B cell (primary cell): ENCODE measurements around the gene BMPR1A. TPM values are rescaled to one million over a fixed set of nuclear protein-coding genes. Genes with fewer than 3 reads are reported as not detected.
A peak's percentile ranks its signal among the peaks of the same experiment; 100 is the strongest.

ENCODE experiments used
- ATAC-seq: fragments of 200-7000 bp; cut with Tn5 transposase; one replicate; pipeline ENCODE4 v1.10.0; 2021; ENCODE audit warnings: low read depth, mild to moderate bottlenecking, moderate number of reproducible peaks, moderate library complexity
- CTCF ChIA-PET: fragments of 350-600 bp; sonication (Branson Sonifier 250); formaldehyde crosslinking; loops from one replicate; lab custom pipeline; 2021; ENCODE audit warnings: antibody characterized with exemption, inconsistent platforms; lab: Charles Lee
- POLR2A ChIA-PET: fragments of 350-600 bp; sonication (Branson Sonifier 250); formaldehyde crosslinking; loops from one replicate; lab custom pipeline; 2021; ENCODE audit warnings: antibody characterized with exemption; lab: Charles Lee
- DNase-seq: peaks from one replicate; pipeline ENCODE4 v3.0.0; 2013
- H2AFZ ChIP-seq: 2 replicates; pipeline ENCODE4 v1.6.1; 2012; ENCODE audit warnings: mild to moderate bottlenecking, low read depth, low read length; ENCODE audit not compliant: insufficient read depth, poor library complexity, severe bottlenecking
- H3K27ac ChIP-seq, 2 donors: 1 replicate in 1 of 2; 2 replicates in 1 of 2; pipeline ENCODE4 v1.5.1; 2012 to 2013; ENCODE audit warnings: low read length in 2 of 2, mild to moderate bottlenecking in 2 of 2, moderate library complexity in 1 of 2
- H3K27me3 ChIP-seq, 4 experiments: fragments of 200-600 bp in 1 of 4; sonication (generic) in 1 of 4; replicated peaks in 1 of 4; 1 replicate in 2 of 4; 2 replicates in 2 of 4; pipeline versions ENCODE4 v1.6.1 to v1.7.0; 2013 to 2016; ENCODE audit warnings: low read length in 3 of 4, mild to moderate bottlenecking in 2 of 4, mixed read lengths in 1 of 4, moderate library complexity in 1 of 4; ENCODE audit not compliant: insufficient read depth in 4 of 4, control insufficient read depth in 3 of 4; ENCODE audit errors: control extremely low read depth in 1 of 4
- H3K36me3 ChIP-seq, 2 experiments: replicated peaks in 1 of 2; 1 replicate in 1 of 2; 2 replicates in 1 of 2; pipeline versions ENCODE4 v1.6.1 to v1.7.1; 2013; ENCODE audit warnings: low read length in 1 of 2; ENCODE audit not compliant: insufficient read depth in 2 of 2, control insufficient read depth in 1 of 2; ENCODE audit errors: control extremely low read depth in 1 of 2, extremely low read depth in 1 of 2
- H3K4me1 ChIP-seq, 2 donors: fragments of 200-600 bp in 1 of 2; sonication (generic) in 1 of 2; 1 replicate in 1 of 2; 2 replicates in 1 of 2; pipeline versions ENCODE4 v1.5.1 to v1.6.1; 2013 to 2017; ENCODE audit warnings: low read length in 2 of 2; ENCODE audit not compliant: control insufficient read depth in 2 of 2, insufficient read depth in 2 of 2
- H3K4me2 ChIP-seq: replicated peaks from 2 replicates; pipeline ENCODE3; 2012; ENCODE audit warnings: mild to moderate bottlenecking, low read depth, low read length; ENCODE audit not compliant: poor library complexity, severe bottlenecking
- H3K4me3 ChIP-seq, 5 experiments: fragments of 200-600 bp in 1 of 5; sonication (generic) in 1 of 5; 1 replicate in 3 of 5; 2 replicates in 2 of 5; pipeline versions ENCODE4 v1.5.1 to v1.7.0; 2011 to 2016; ENCODE audit warnings: low read length in 4 of 5, mild to moderate bottlenecking in 4 of 5, low read depth in 2 of 5, control low read depth in 1 of 5, moderate library complexity in 1 of 5; ENCODE audit not compliant: insufficient read depth in 1 of 5; ENCODE audit errors: control extremely low read depth in 1 of 5, extremely low read depth in 1 of 5
- H3K79me2 ChIP-seq: fragments of 200-600 bp; sonication (generic); one replicate; pipeline ENCODE4 v1.6.0; 2016; ENCODE audit warnings: low read length; ENCODE audit not compliant: control insufficient read depth, insufficient read depth
- H3K9ac ChIP-seq: fragments of 200-600 bp; sonication (generic); 2 replicates; pipeline ENCODE4 v1.6.1; 2017; ENCODE audit warnings: mild to moderate bottlenecking, low read length, moderate library complexity
- H3K9me3 ChIP-seq, 3 donors: one replicate each; pipeline versions ENCODE4 v1.6.1 to v1.7.1; 2013; ENCODE audit warnings: low read length in 2 of 3; ENCODE audit not compliant: control insufficient read depth in 2 of 3, insufficient read depth in 1 of 3; ENCODE audit errors: control extremely low read depth in 1 of 3
- H4K20me1 ChIP-seq: 2 replicates; pipeline ENCODE4 v1.6.0; 2012; ENCODE audit warnings: mild to moderate bottlenecking, low read length; ENCODE audit not compliant: insufficient read depth, control insufficient read depth, poor library complexity, severe bottlenecking
- H3K27ac Mint-ChIP-seq: one replicate; pipeline ENCODE4 v1.8.0; 2021; ENCODE audit warnings: mixed read lengths
- H3K27me3 Mint-ChIP-seq: one replicate; pipeline ENCODE4 v1.8.0; 2021; ENCODE audit warnings: mixed read lengths
- H3K4me1 Mint-ChIP-seq: one replicate; pipeline ENCODE4 v1.8.0; 2021; ENCODE audit warnings: mixed read lengths
- H3K4me3 Mint-ChIP-seq: one replicate; pipeline ENCODE4 v1.8.0; 2021; ENCODE audit warnings: mixed read lengths
- H3K9me3 Mint-ChIP-seq: one replicate; pipeline ENCODE4 v1.8.0; 2022; ENCODE audit warnings: mixed read lengths; ENCODE audit not compliant: insufficient read depth
- EZH2 ChIP-seq: IDR thresholded peaks from 2 replicates; pipeline ENCODE4 v1.6.1; 2012; ENCODE audit warnings: borderline replicate concordance, low read depth, mild to moderate bottlenecking, moderate library complexity, low read length; ENCODE audit not compliant: insufficient read depth, poor library complexity, severe bottlenecking
- WGBS: methylation state at CpG from one replicate; pipeline ENCODE4 v1.1.5; 2013; ENCODE audit warnings: missing lambda C conversion rate; ENCODE audit not compliant: insufficient coverage; 5-methylcytosine and 5-hydroxymethylcytosine counted together
- intact Hi-C: fragments of 100-400 bp; cut with micrococcal nuclease; formaldehyde crosslinking; loops from one replicate; pipeline ENCODE4 v1.10.0; 2022
- polyA plus RNA-seq: library from polyadenylated mRNA; depleted of rRNA; stranded (reverse); fragments of >200 nt; gene quantifications from 2 replicates; pipeline ENCODE4 v1.2.3, GENCODE V29; 2012
- total RNA-seq, 2 donors: library from RNA; stranded (reverse); fragments of 120-200 nt in 1 of 2; gene quantifications; 1 replicate in 1 of 2; 2 replicates in 1 of 2; pipeline versions ENCODE4 v1.2.3 to v1.2.4, GENCODE V29; 2013 to 2022
- TF ChIP-seq, protein P1 (sequence below): fragments of 200-600 bp; IDR thresholded peaks from one replicate; pipeline ENCODE4 v1.8.0; 2022; ENCODE audit warnings: antibody characterized with exemption, mild to moderate bottlenecking

BMPR1A gene
- total and polyA plus RNA-seq, 2 donors (not counting 1 experiment from before 2014, with no cell fraction given) = 1.9 to 15.1 TPM

- Histone ChIP-seq H3K9me3 (peaks cover 0 to 9% (median 0%) of the 10 kb centered on the region in 3 donors), H3K4me1 (peaks cover 9 to 14% of the 10 kb centered on the region in 2 donors), H2AFZ (peak overlapping the region; percentile 100), H3K27me3 (peaks cover 0 to 2% (median 0%) of the 10 kb centered on the region in 4 experiments), H4K20me1 (no peaks in the 10 kb centered on the region), H3K79me2 (no peaks in the 10 kb centered on the region), H3K27ac (peak overlapping the region; percentile 73 to 88), H3K36me3 (no peaks in the 10 kb centered on the region), H3K9ac (peak overlapping the region; percentile 72), H3K4me2 (peak overlapping the region; percentile 82), H3K4me3 (peak overlapping the region; percentile 2 to 83 (median 69))
- WGBS = 6% methylated on average over 43 of the region's 46 CpGs
- peak; percentile 89 for DNase-seq
- H3K4me3 Mint-ChIP-seq = peak overlapping the region; percentile 91
- no peaks in the 10 kb centered on the region for H3K9me3 Mint-ChIP-seq
- CTCF ChIA-PET = interaction anchor here (1.6 to 1.9 kb wide), 2 partner anchors 45 to 188 kb away, joined by 4 to 12 read pairs; partner anchors contain the start of gene BMPR1A
- no peak for TF ChIP-seq EZH2
- TF ChIP-seq, protein P1, sequence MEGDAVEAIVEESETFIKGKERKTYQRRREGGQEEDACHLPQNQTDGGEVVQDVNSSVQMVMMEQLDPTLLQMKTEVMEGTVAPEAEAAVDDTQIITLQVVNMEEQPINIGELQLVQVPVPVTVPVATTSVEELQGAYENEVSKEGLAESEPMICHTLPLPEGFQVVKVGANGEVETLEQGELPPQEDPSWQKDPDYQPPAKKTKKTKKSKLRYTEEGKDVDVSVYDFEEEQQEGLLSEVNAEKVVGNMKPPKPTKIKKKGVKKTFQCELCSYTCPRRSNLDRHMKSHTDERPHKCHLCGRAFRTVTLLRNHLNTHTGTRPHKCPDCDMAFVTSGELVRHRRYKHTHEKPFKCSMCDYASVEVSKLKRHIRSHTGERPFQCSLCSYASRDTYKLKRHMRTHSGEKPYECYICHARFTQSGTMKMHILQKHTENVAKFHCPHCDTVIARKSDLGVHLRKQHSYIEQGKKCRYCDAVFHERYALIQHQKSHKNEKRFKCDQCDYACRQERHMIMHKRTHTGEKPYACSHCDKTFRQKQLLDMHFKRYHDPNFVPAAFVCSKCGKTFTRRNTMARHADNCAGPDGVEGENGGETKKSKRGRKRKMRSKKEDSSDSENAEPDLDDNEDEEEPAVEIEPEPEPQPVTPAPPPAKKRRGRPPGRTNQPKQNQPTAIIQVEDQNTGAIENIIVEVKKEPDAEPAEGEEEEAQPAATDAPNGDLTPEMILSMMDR = peak; percentile 82
- peak; percentile 86 for ATAC-seq
- intact Hi-C loops = loop anchor here (1.0 to 2.0 kb wide), 5 partner anchors 45 to 255 kb away; partner anchors contain the start of genes BMPR1A and WAPL
- H3K27me3 Mint-ChIP-seq = no peaks in the 10 kb centered on the region
- POLR2A ChIA-PET = no interaction called here
- peaks cover 11% of the 10 kb centered on the region for H3K4me1 Mint-ChIP-seq
- peak overlapping the region; percentile 96 for H3K27ac Mint-ChIP-seq
Observed at GRCh38 chr10:86710987-86711512, 45.4 kb upstream of the BMPR1A start.
